ENCODE measurements around the gene MAP4K5.
"Not testable (repeated sequence)": the region's sequence is repeated elsewhere in the genome, so short reads cannot be mapped to it uniquely, and the experiment has no call there.

MAP4K5 gene

DNA sequence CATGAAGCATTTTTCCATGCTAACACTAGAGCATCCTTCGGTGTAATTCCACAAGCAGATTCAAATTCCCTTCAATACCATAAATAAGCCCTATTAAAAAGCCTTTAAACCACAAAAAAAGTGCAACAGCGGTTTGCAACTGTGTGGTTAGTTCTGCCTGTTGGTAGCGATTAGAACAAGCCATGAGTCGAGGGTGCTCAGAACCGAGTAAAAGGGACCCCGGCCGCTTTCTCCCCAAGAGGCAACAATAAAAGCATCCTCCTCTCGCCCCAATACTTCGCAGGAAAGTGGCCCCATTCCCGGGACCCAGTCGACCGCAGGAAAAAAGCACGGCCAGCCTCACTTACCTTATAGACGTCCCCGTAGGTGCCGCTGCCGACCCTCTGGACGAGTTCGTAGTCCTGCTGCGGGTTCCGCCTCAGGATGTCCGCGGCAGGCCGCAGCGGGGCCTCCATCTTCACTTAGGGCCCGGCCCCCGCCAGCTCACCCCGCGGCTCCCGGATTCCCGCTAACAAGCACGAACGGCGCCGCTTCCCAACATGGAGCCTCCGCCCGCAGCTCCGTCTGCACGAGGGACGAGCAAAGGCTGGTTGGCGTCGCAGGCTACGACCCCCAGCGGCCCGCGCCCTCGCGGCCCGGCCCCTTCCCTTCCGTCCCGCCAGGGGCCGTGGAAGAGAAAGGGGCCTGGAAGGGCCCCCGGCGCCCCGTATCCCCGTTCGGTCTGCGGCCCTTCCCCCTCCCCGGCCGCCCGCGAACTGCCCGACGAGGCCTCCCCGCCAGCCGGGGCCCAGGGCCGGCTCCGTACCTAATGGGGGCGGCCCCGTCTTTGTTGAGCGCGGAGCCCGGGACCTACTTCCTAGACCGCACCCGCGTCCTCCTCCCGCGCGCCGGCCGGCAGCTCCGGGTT is 521 bp downstream of the MAP4K5 start:
- no peak for DNase-seq

DNA sequence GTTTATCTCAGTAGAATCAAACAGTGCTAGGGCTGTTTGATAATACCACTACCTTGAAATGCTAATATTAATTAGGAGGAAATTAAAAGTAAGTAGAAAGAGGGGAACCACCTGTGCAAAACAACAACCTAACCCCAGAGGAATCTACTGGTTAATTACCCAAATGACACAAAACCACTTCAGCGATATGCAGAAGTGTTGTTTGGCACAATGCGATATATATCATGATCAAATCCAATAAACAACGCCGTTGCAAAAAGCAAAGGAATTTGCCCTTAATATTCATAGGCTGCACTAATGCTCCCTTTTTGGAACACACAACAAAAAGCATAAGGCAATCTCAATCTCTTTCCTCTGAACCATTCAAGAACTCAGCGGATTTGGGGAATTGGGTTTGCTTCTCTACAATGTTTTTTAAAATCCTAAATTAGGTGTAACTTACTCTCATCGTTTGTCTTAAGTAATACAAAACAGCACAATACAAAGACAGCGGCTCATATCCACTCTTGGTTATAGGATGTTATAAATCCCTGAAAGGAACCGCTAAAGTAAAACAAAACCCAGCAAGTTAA is 1.5 kb downstream of the MAP4K5 start:
- no peak for DNase-seq

DNA sequence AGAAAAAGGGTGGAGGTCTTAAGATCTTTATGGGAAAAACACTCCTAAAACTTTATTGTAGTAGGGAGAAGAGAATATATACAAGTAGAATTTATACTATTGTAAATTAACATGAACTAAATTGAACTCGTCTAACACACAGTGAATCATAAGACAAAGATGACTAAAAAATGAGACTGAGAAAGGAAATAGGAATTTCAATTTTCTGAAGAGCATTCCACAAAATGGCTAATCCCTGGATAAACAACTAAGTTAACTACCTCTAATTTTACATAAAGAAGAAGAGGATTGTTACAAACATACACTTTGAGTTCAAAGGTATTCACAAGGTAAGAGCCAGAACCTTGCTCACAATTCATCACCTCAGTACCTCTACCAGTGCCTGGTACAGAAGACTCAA is 2.0 kb downstream of the MAP4K5 start:
- DNase-seq: no peak

DNA sequence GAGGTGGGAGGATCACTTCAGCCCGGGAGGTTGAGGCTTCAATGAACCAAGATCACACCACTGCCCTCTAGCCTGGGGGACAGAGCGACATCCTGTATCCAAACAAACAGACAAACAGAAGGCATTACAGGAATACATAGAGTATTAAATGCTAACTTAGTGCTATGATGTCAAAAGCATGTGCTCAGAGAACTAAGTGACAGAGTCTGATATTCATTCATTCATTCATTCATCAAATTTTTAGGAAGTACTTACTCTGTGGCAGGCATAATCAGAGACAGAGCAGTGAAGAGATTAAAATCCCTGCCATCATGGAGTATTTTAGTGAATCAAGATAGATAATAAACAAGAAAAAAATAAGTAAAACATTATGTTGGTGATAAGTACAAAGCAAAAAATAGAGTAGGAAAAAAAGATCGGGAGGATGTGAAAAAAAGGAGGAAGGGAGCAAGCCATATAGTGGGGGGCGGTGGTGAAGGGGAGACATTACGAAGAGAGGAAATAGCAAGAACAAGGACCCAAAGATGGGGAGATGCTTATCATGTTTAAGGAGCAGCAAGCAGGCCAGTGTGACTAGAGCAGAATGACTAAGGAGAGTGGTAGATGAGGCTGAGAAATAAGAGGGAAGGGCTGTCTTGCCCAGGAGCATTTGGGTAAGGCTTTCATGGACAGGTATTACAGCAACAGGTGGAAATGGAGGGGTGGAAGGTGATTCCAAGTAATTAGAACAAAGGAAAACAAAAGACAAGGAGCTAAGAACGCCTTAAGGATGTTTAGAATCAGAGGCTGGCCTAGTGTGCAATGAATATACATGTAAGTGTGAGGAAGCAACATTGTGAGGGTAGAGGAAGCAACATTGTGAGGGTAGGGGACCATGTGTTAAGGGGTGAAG is 2.8 kb downstream of the MAP4K5 start:
- no peak for DNase-seq

DNA sequence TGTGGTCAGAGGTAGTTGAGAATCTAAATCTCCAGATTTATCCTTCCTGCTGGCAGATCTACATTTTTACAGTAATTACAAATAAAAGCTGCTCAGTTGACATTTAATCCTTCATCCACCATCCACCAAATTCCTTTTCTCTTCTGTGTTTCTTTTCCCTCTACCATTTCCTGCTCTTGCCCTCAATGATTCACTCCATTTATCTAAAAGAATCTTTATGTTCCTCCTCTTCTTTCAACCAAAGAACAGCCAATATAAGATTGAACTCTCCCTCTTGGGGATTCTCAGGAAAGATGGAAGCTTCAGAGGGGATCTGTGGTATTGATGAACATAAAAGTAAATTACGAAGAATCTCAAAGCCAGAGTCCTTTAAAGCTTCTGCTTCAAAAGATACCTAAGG is 4.4 kb downstream of the MAP4K5 start:
- DNase-seq: no peak

DNA sequence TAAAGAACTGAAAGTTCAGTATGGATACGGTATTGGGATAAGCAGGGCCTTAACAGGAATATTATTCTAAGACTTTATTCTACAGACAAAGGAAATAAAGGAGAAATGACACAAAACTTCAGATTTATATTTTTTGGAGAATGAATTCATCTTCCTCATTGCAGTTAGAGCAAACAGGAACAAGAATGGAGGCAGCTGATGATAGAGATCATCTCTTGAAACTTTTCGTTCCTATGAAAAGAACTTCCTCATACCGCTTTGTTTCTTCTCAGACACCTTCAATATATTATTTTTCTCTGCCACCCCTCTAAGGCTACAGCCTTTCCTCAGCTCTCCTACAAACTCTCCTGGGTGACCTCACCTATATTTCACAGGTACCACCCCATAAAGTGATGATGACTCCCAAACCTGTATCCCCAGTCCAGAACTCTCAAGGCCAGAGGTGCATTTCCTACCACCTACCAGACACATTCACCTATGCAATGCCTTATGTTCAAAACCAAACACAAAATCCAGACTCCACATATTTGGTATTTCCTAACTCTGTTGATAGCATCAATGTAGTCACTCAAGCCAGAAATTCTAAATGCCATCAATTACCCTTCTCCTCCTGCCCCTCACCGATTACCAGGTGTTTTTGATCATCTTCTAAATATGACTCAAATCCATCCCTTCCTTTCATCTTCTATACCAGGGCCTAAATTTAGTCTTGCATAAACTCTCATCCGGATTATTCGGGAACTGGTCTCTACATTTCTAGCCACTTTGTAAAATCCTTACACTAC is 7.4 kb downstream of the MAP4K5 start:
- DNase-seq: no peak

DNA sequence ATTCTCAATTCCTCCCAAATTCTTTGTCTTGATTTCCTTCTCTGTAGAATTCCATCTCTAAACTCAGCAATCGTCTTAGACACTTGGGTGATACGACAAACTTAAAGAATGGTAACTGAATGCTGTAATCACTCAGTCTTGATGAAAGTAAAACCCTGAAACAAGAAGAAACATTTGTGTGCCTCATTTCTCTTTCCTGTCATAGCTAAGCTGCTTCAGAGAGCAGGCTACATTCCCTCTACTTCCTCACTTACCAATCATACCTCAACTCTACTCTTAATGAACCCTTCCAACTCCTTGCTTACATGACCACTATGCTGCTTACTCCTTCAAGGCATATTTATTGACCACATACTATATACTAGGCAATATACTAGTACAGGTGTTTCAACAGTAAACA is 8.3 kb downstream of the MAP4K5 start:
- no peak for DNase-seq

DNA sequence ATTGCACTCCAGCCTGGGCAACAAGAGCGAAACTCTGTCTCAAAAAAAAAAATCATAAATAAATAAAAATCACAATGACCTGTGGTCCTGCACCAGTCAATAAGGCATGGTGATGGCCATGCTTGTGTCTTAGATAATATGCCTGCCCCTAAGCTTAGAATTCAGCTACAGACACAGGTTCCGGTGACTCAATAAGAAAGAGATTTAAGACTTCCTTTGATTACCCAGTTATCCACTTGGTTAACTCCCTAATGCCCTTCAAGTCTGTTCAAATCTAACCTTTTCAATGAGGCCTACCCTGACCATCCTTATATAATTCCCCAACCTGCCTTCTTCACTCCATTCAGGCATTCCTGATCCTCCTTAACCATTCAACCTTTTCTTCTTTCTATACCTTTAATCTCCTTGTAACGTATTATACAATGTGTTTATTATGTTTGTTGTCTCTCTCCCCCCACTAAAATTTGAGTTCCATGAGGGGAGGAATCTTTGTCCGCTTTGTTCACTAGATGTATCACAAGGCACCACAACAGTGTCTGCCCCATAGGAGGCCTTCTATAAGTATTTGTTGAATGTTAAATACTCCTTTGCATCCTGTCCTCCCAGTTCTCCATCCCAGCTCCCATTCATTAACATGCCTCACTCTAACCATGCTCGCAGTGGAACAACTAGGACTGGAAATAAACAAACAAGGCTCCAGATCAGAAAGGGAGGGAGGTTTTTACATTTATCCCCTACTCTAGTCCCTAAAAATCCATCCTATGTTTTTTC is 8.9 kb downstream of the MAP4K5 start:
- no peak for DNase-seq

DNA sequence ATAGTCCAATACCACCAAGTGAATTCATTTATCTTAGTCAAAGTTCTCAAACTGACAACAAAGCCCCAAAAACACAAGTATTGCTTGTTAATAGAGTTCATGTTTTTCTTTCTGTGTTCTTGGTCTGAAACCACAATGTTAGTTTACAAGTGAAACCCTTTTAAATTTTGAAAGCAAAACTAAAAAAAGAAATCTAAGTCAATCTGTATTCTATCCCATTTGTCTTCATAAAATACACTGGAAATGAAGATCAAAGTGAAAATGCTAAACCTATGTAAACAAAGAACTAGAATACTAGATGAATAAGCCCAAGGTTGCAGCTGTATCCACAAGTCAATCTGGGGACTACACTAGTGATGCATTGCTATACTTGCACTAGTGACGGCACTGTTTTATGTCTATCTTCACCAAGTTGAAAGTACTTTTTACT is 10.4 kb downstream of the MAP4K5 start:
- no peak for DNase-seq

DNA sequence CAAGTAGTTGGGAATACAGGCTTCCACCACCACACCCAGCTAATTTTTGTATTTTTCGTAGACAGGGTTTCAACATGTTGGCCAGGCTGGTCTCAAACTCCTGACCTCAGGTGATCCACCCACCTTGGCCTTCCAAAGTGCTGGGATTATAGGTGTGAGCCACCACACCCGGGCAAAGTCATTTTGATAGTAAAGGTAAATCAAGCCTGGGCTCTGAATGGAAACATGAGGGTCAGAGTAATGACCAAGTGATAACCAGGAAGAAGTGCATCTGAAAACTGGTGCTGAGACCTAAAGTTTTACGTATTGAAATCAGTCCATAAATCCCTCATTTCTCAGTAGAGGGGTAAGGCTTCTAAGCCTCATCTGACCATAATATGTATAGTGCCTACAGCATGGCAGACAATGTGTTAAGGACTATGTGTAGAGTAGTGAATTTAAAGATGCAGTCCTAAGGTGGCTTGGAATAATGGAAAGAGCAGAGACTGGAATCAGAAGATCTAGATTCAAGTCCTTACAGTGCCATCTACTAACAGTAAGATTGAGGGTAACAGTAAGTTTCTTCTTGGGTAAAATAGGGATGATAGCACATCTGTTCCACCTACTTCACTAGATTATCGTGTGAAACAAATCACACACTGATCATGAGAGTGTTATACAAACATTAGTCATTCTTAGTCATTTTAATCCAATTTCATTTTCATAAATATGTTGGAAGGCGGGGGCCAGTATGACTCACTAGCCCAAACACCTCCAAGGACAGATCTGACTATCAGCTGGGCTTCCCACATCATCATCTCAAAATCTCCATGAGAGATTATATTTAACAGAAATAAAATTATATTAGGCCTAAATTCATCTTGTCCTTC is 11.2 kb downstream of the MAP4K5 start:
- peak; percentile 65 for DNase-seq

DNA sequence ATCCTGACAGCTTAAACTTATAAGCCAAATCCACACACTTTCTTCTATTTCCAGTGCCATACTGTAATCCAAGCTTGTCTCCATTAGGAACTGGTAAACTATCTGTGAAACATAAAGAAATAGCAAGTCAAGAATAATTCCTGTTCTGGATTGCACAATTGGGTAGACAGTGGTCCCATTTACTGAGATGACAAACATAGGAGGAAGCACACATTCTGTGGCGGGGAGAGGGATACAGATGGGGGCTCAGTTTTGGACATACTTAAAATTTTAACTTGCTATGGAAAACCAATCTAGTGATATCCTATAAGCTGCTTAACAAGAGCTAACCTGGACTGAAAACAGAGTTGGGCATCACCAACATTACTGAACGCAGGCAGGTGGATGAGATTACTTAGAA is 16.3 kb downstream of the MAP4K5 start:
- DNase-seq: no peak

DNA sequence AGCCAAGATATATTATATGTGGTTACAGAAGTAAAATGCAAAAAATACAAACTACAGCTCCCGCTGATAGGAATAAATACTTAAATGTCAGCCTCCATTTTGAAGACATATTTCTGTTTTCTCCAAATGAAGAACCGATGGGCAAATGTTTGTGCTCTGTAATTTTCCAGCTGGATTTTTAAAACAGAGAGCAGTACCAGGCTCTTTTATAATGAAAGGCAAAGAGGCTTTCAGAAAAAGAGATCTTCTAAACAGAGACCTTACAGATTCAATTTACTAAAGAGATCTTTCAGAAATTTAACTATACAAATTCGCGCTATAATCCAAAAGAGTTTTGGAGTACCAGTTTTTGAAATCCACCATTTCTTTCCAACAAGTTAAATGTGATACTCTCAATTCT is 19.9 kb downstream of the MAP4K5 start:
- no peak for DNase-seq

DNA sequence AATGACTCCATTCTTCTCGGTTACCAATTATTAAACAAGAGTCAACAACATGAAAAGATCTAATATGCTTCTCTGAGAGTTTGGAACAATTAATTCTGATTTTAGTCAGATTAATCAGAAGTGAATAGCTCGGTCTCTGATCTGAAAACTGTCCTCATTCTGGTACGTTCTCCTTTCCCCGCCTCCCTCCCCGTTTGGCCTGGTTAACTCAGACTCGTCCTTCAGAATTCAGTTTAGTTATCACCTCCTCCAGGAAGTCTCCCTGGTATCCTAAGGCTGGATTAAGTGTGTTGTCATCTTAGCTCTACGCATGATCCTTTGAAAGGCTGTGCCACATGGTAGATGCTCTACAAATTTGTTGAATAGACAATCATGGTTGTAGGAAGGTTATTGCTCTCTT is 22.2 kb downstream of the MAP4K5 start:
- DNase-seq: no peak

DNA sequence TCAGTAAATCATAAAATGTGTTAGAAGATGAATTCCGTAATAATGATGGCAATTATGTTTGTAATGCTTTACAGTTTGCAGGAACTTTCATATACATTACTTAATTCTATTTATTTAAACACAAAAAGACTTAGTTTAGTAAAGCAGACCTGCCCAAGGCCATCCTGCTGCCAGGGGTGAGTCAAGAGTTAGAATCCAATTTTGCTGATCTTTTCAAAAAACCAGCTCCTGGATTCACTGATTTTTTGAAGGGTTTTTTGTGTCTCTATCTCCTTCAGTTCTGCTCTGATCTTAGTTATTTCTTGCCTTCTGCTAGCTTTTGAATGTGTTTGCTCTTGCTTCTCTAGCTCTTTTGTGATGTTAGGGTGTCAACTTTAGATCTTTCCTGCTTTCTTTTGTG is 25.3 kb downstream of the MAP4K5 start:
- DNase-seq: not testable (repeated sequence)

DNA sequence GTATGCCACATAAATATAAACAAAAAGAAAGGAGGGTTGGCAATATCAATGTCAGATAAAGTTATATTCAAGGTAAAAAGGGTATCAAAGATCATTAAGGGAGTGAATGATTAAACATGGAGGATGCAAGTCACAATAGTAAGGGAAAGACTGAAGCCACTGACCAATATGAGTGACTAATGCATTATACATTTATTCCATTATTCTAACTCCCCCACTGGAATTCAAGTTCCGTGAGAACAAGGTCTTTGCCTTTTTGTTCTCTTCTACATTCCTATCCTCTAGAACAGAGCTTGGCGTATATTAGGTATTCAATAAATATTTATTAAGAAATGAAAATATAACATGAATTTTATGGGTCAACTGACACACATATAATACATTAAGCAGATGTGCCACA is 30.7 kb downstream of the MAP4K5 start:
- DNase-seq: no peak

DNA sequence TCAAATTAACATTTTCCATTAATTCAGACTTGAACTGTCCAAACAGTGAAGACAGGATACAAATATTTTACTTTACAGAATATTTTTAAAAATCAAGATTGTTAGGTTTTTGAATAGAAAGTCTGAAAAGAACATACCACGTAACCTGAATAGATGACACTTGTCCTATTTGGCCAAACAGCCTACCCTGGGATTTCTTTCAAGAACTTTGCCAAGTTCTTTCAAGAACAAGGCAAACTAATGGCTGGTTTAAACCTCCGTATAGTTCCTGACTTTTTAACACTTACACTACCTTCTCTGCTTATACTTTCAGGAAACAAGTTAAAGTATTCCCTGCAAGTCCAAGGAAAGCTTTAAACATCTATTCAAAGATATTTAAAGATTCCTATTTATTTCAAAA is 35.0 kb downstream of the MAP4K5 start:
- no peak for DNase-seq

DNA sequence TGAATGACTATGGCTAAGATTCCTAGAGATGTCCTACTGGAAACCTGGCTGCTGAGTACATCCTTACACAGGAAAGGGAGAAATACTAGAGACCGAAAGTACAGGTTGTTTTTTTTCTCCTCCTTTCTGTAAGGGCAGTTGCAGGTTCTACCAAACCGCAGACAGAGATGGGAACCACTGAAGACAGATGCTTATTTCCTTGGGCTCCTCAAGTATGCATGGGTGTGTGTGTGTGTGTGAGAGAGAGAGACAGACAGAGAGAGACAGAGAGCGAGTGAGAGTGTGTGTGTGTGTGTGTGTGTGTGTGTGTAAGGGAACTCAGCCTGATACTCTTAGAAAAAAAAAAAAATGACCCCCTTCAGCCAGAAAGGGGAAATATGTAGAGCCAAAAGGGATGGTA is 42.5 kb downstream of the MAP4K5 start:
- no peak for DNase-seq

DNA sequence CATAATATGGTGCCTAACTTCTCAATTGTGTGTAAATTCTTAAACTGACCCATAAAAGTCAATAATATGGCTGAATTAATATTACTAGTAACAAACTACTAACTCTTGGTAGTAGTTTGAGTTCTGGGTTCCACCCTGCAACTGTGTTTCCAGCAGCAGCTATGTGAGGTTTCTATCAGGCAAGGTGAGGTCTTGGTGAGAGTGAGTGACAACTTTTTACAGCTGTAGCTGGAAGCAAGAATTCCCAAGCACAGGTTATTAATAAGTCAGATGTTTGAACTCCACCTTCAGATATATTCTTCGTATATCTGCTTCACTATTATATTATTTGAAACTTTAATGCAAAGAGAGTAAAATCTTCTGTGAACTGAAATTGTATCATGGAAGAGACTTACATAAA is 43.8 kb downstream of the MAP4K5 start:
- no peak for DNase-seq

DNA sequence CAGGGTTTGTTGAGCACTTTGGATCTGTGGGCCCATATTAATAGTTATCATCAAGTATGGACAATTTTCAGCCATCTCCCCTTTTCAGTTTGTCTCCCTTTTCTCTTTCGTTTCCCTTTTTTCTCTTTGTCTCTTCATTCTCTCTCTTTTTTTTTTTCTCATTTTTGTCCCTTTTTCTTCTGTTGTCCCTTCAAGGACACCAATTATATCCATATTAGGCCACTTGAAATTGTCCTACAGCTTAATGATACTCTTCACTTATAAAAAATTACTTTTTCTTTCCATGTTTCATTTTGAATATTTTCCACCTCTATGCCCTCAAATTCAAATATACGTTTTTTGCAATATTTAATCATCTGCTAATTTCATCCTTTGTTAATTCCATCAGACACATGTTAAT is 53.3 kb downstream of the MAP4K5 start:
- no peak for DNase-seq

DNA sequence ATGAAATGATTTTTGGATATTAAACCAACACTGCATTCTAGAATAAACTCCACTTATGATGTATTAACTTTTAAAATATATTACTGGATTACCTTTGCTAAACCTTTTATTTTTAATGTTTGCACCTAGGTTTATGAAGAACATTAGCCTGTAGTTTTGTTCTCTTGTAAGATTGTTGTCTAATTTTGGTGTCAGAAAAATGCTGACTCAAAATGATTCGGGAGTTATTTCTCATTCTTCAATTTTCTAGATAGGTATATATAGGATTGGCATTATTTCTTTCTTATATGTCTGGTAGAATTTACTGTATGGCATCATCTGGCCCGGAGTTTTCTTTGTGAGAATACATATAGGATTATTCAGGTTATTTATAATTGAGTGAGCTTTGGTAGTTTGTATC is 54.6 kb downstream of the MAP4K5 start:
- DNase-seq: no peak

DNA sequence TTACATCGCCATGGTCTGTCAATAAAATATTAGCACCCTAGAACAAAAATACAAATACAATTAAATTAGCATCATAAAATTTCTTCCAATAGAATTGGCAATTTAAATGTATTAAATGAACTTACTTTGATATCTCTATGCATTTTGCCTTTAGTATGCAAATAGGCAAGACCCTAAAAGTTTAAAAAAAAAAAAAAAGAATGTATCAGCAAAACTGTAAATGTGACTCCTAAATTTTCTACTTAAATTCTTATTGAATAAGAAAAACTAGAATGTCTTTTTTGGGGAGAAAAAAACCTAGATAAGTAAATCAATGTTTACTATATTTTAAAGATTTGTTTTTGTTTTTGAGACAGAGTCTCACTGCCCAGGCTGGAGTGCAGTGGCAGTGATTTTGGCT is 56.2 kb downstream of the MAP4K5 start:
- no peak for DNase-seq

Measured in amniotic stem cell (primary cell).